Astrocyte (in vitro differentiated cells and primary cell): ENCODE measurements around the gene REG1A.

ENCODE experiments used
- CTCF ChIP-seq: IDR thresholded peaks from 2 replicates; pipeline ENCODE4 v1.5.1; 2011; ENCODE audit warnings: low read depth, mild to moderate bottlenecking, inconsistent platforms, low read length, moderate library complexity; ENCODE audit not compliant: insufficient read depth
- EZH2 ChIP-seq: IDR thresholded peaks from 2 replicates; pipeline ENCODE4 v1.6.1; 2012; ENCODE audit warnings: mild to moderate bottlenecking, low read length, inconsistent platforms; ENCODE audit not compliant: insufficient read depth

GRCh38 chr2:79114797-79115494, 5.3 kb upstream of the REG1A start:
- TF ChIP-seq CTCF: no peak
- no peak for TF ChIP-seq EZH2
